SU-DHL-6 (cell line): ENCODE data around the gene MIF4GD.

Experiments used
- CTCF ChIP-seq: fragments of 200-600 bp; sonication (generic); IDR thresholded peaks from one replicate; pipeline ENCODE4 v1.5.1; 2017; ENCODE audit warnings: antibody characterized with exemption, mild to moderate bottlenecking, low read length, moderate library complexity; ENCODE audit not compliant: insufficient read depth, poor library complexity, severe bottlenecking
- EZH2phosphoT487 ChIP-seq: fragments of 200-600 bp; sonication (generic), shearing (Covaris generic); conservative IDR thresholded peaks from 2 replicates; pipeline ENCODE4 v1.6.1; 2018; ENCODE audit warnings: mild to moderate bottlenecking, antibody characterized with exemption, low read length, moderate library complexity, mixed read lengths

- TF ChIP-seq CTCF, result no peak
- no peak for TF ChIP-seq EZH2phosphoT487
Observed at GRCh38 chr17:75295201-75296158, 24.4 kb upstream of the MIF4GD start.
